Esophagus squamous epithelium (tissue), 5 donors: Measurements from ENCODE around the gene AEBP2. TPM values are rescaled to one million over a fixed set of nuclear protein-coding genes. Genes with fewer than 3 reads are reported as not detected.
"Not testable (repeated sequence)": the region's sequence is repeated elsewhere in the genome, so short reads cannot be mapped to it uniquely, and the experiment has no call there.

Source experiments
- DNase-seq: peaks from one replicate; lab custom pipeline; 2025; lab: John Stamatoyannopoulos, UW
- H3K27ac ChIP-seq, 4 donors: fragments of 200-600 bp; sonication (generic); one replicate each; pipeline ENCODE4 v1.5.1; 2016 to 2019; ENCODE audit warnings: mild to moderate bottlenecking in 1 of 4
- H3K27me3 ChIP-seq, 4 donors: fragments of 200-600 bp; sonication (generic); 1 replicate in 3 of 4; 2 replicates in 1 of 4; pipeline versions ENCODE4 v1.5.1 to v1.6.0; 2017 to 2021; ENCODE audit warnings: antibody characterized with exemption in 1 of 4
- H3K36me3 ChIP-seq, 3 donors: fragments of 200-600 bp; sonication (generic); one replicate each; pipeline ENCODE4 v1.5.1; 2016 to 2019
- H3K4me1 ChIP-seq, 3 donors: fragments of 200-600 bp; sonication (generic); one replicate each; pipeline ENCODE4 v1.5.1; 2017 to 2019
- H3K4me3 ChIP-seq, 4 donors: fragments of 200-600 bp; sonication (generic); 1 replicate in 3 of 4; 2 replicates in 1 of 4; pipeline ENCODE4 v1.5.1; 2016 to 2019; ENCODE audit warnings: mild to moderate bottlenecking in 2 of 4, moderate library complexity in 1 of 4
- H3K9me3 ChIP-seq, 3 donors: fragments of 200-600 bp; sonication (generic); one replicate each; pipeline ENCODE4 v1.5.1; 2016 to 2019
- POLR2A ChIP-seq, 4 donors: fragments of 450-650 bp; IDR thresholded peaks; one replicate each; pipeline ENCODE4 v1.6.1; 2017; ENCODE audit warnings: antibody characterized with exemption in 4 of 4, mild to moderate bottlenecking in 4 of 4, moderate library complexity in 3 of 4
- WGBS, 2 donors: methylation state at CpG; one replicate each; pipeline ENCODE4 v1.1.5; 2018; 5-methylcytosine and 5-hydroxymethylcytosine counted together
- intact Hi-C: fragments of 100-400 bp; cut with DNase I; formaldehyde crosslinking; loops from one replicate; pipeline ENCODE4 v1.15.0; 2022
- total RNA-seq, 4 donors: library from RNA; depleted of rRNA; stranded (reverse); fragments of >200 nt; gene quantifications; one replicate each; pipeline ENCODE4 v1.1.0, GENCODE V29; 2016
- TF ChIP-seq, protein P1 (sequence below), 6 experiments: fragments of 450-650 bp in 4 of 6; fragments of 200-600 bp in 2 of 6; sonication (generic) in 2 of 6; IDR thresholded peaks; one replicate each; pipeline ENCODE4 v1.5.1; 2016 to 2019; ENCODE audit warnings: antibody characterized with exemption in 6 of 6, mild to moderate bottlenecking in 4 of 6, moderate library complexity in 4 of 6
- donor health status: DM: yes; HTN: yes; CAD: no.

Gene AEBP2, protein sequence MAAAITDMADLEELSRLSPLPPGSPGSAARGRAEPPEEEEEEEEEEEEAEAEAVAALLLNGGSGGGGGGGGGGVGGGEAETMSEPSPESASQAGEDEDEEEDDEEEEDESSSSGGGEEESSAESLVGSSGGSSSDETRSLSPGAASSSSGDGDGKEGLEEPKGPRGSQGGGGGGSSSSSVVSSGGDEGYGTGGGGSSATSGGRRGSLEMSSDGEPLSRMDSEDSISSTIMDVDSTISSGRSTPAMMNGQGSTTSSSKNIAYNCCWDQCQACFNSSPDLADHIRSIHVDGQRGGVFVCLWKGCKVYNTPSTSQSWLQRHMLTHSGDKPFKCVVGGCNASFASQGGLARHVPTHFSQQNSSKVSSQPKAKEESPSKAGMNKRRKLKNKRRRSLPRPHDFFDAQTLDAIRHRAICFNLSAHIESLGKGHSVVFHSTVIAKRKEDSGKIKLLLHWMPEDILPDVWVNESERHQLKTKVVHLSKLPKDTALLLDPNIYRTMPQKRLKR
- 10 to 100 TPM; 26.8 to 50.2 (median 33.4) TPM for total RNA-seq

- Histone ChIP-seq H3K9me3 (no peaks in the 10 kb centered on the region), H3K4me1 (peaks cover 12 to 35% (median 20%) of the 10 kb centered on the region in 3 donors), H3K36me3 (peaks cover 0 to 6% (median 0%) of the 10 kb centered on the region in 3 donors), H3K27ac (peak within 1 kb of the TSS; percentile 93 to 96 (median 94)), H3K4me3 (peak within 1 kb of the TSS; percentile 76 to 99 (median 90)), H3K27me3 (no peaks in the 10 kb centered on the region)
- intact Hi-C loops: no loop called here
- TF ChIP-seq, protein P1, sequence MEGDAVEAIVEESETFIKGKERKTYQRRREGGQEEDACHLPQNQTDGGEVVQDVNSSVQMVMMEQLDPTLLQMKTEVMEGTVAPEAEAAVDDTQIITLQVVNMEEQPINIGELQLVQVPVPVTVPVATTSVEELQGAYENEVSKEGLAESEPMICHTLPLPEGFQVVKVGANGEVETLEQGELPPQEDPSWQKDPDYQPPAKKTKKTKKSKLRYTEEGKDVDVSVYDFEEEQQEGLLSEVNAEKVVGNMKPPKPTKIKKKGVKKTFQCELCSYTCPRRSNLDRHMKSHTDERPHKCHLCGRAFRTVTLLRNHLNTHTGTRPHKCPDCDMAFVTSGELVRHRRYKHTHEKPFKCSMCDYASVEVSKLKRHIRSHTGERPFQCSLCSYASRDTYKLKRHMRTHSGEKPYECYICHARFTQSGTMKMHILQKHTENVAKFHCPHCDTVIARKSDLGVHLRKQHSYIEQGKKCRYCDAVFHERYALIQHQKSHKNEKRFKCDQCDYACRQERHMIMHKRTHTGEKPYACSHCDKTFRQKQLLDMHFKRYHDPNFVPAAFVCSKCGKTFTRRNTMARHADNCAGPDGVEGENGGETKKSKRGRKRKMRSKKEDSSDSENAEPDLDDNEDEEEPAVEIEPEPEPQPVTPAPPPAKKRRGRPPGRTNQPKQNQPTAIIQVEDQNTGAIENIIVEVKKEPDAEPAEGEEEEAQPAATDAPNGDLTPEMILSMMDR (IDR thresholded peaks at IDR 0.05): no peak
- TF ChIP-seq POLR2A (IDR thresholded peaks at IDR 0.05): peak in 3 of 4 donors; percentile 59 to 89 (median 82)
- peak; percentile 78 for DNase-seq
- WGBS, 2 donors: 10 to 14% methylated on average over 36 to 41 of the region's 102 CpGs
Observed at GRCh38 chr12:19439059-19440018, at the start of gene AEBP2. Gene AEBP2 (plus strand): TSS chr12:19439492. CDS start chr12:19439700, 208 bp downstream.

- H3K27ac ChIP-seq: peak overlapping the region in 1 of 4 donors; percentile 19
- TF ChIP-seq POLR2A (IDR thresholded peaks at IDR 0.05): no peak
- TF ChIP-seq, protein P1 (IDR thresholded peaks at IDR 0.05): no peak
- no peaks in the 10 kb centered on the region for H3K27me3 ChIP-seq
- H3K36me3 ChIP-seq: no peaks in the 10 kb centered on the region
- no peak for DNase-seq
- peaks cover 0 to 35% (median 6%) of the 10 kb centered on the region in 3 donors for H3K4me1 ChIP-seq
- H3K9me3 ChIP-seq: no peaks in the 10 kb centered on the region
- intact Hi-C loops: no loop called here
- WGBS, 2 donors: 38 to 43% methylated on average over 3 of the region's 3 CpGs
- H3K4me3 ChIP-seq: no peak overlapping the region
Observed at GRCh38 chr12:19390051-19390598, 49.2 kb upstream of the AEBP2 start.

- intact Hi-C loops, H3K4me3 ChIP-seq, H3K36me3 ChIP-seq, DNase-seq, H3K27me3 ChIP-seq, H3K27ac ChIP-seq, H3K9me3 ChIP-seq: not testable (repeated sequence)
- peaks cover 4 to 55% (median 6%) of the 10 kb centered on the region in 3 donors for H3K4me1 ChIP-seq
- WGBS, 2 donors: 53 to 70% methylated on average over 3 to 8 of the region's 8 CpGs
Observed at GRCh38 chr12:19392644-19393043, 46.6 kb upstream of the AEBP2 start.

- TF ChIP-seq, protein P1 (IDR thresholded peaks at IDR 0.05): no peak
- TF ChIP-seq POLR2A (IDR thresholded peaks at IDR 0.05): no peak
- 50 to 83% methylated on average over 2 of the region's 2 CpGs for WGBS, 2 donors
- H3K27ac ChIP-seq: no peak overlapping the region
- H3K4me3 ChIP-seq: no peak overlapping the region
- peaks cover 4 to 72% (median 11%) of the 10 kb centered on the region in 3 donors for H3K4me1 ChIP-seq
- H3K36me3 ChIP-seq: no peaks in the 10 kb centered on the region
- intact Hi-C loops: no loop called here
- no peaks in the 10 kb centered on the region for H3K27me3 ChIP-seq
- no peak for DNase-seq
- no peaks in the 10 kb centered on the region for H3K9me3 ChIP-seq
Observed at GRCh38 chr12:19394385-19394784, 44.9 kb upstream of the AEBP2 start.

GRCh38 chr12:19397534-19397933, 41.8 kb upstream of the AEBP2 start:
- 41 to 53% methylated on average over 4 of the region's 4 CpGs for WGBS, 2 donors
- Histone ChIP-seq H3K9me3 (no peaks in the 10 kb centered on the region), H3K4me3 (no peak overlapping the region), H3K27ac (peak overlapping the region; percentile 49 to 65 (median 56)), H3K4me1 (peaks cover 4 to 73% (median 15%) of the 10 kb centered on the region in 3 donors), H3K27me3 (no peaks in the 10 kb centered on the region), H3K36me3 (no peaks in the 10 kb centered on the region)
- intact Hi-C loops: no loop called here
- DNase-seq: no peak
- no peak for TF ChIP-seq POLR2A (IDR thresholded peaks at IDR 0.05)
- TF ChIP-seq, protein P1 (IDR thresholded peaks at IDR 0.05): no peak
